Thymus (tissue), 11 donors: ENCODE data around the gene GPN3. TPM values are rescaled to one million over a fixed set of nuclear protein-coding genes. Genes with fewer than 3 reads are reported as not detected.
"Not testable (repeated sequence)": the region's sequence is repeated elsewhere in the genome, so short reads cannot be mapped to it uniquely, and the experiment has no call there.

Experiments used
- DNase-seq, 9 donors: peaks; one replicate each; pipeline ENCODE4 v3.0.0-alpha.2; 2013; ENCODE audit warnings: low spot score in 9 of 9, low read depth in 6 of 9, missing footprints in 1 of 9
- H3K27ac ChIP-seq, 2 donors: one replicate each; pipeline ENCODE4 v1.5.1; 2013; ENCODE audit warnings: control low read depth in 1 of 2, low read depth in 1 of 2, low read length in 1 of 2, mild to moderate bottlenecking in 1 of 2, moderate library complexity in 1 of 2
- H3K27me3 ChIP-seq, 2 donors: one replicate each; pipeline ENCODE4 v1.5.1; 2013; ENCODE audit warnings: low read length in 1 of 2; ENCODE audit not compliant: control insufficient read depth in 2 of 2, insufficient read depth in 1 of 2
- H3K36me3 ChIP-seq, 2 donors: one replicate each; pipeline ENCODE4 v1.5.1; 2013; ENCODE audit warnings: low read length in 1 of 2, mild to moderate bottlenecking in 1 of 2, moderate library complexity in 1 of 2; ENCODE audit not compliant: control insufficient read depth in 2 of 2, insufficient read depth in 2 of 2
- H3K4me1 ChIP-seq, 2 donors: one replicate each; pipeline ENCODE4 v1.5.1; 2013; ENCODE audit warnings: low read length in 2 of 2; ENCODE audit not compliant: control insufficient read depth in 2 of 2, insufficient read depth in 2 of 2
- H3K4me3 ChIP-seq, 2 donors: one replicate each; pipeline ENCODE4 v1.5.1; 2013; ENCODE audit warnings: low read length in 2 of 2, control low read depth in 1 of 2, mild to moderate bottlenecking in 1 of 2
- H3K9me3 ChIP-seq, 2 donors: one replicate each; pipeline ENCODE4 v1.5.1; 2013; ENCODE audit warnings: low read length in 1 of 2, mild to moderate bottlenecking in 1 of 2; ENCODE audit not compliant: control insufficient read depth in 2 of 2, insufficient read depth in 1 of 2
- WGBS: extraction: QIAGEN DNeasy Blood & Tissue Kit; methylation state at CpG from one replicate; pipeline ENCODE4 v1.1.7; 2013; 5-methylcytosine and 5-hydroxymethylcytosine counted together
- polyA plus RNA-seq: library from polyadenylated mRNA; stranded (reverse); fragments of 200-250 nt; gene quantifications from one replicate; pipeline ENCODE4 v1.2.3, GENCODE V29; 2013
- total RNA-seq: library from RNA; stranded (reverse); fragments of 120-200 nt; gene quantifications from one replicate; pipeline ENCODE4 v1.2.4, GENCODE V29; 2013
- donor health status: healthy.

GPN3 gene
- total and polyA plus RNA-seq, 2 donors: 21.9 to 25.1 TPM

DNA sequence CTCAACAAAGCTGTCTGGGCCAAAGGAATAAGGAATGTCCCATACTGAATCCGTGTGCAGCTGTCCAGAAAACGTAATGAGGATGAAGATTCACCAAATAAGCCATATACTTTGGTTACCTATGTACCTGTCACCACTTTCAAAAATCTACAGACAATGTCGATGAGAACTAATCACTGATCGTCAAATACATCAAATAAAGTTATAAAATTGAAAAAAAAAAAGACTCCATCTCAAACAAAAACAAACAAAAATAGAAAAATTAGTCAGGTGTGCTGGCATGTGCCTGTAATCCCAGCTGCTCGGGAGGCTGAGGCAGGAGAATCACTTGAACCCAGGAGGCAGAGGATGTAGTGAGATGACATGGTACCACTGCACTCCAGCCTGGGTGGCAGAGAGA is 6.9 kb downstream of the GPN3 start:
- 98% methylated on average over 5 of the region's 5 CpGs for WGBS
- H3K4me3 ChIP-seq, DNase-seq, H3K4me1 ChIP-seq, H3K9me3 ChIP-seq, H3K27ac ChIP-seq, H3K27me3 ChIP-seq: not testable (repeated sequence)
- peaks cover 14 to 38% of the 10 kb centered on the region in 2 donors for H3K36me3 ChIP-seq

DNA sequence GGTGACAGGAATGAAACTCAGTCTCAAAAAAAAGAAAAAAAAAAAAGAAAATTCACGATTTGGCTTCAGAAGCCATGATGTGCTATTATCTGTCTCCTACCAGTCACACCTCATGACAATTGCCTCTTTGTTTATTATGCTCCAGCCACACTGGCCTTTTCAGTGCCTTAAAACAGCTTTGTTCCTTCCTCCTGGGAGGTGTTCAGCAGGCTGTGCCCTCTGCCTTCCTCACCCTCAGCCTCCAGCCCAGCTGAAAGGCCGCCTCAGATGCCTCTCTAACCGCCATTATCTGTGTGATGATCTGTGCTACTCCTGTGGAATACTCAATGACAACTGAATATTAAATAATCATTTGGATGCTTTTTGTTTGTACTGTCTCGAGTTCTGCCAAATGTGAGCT is 9.3 kb downstream of the GPN3 start:
- H3K36me3 ChIP-seq: peaks cover 15 to 39% of the 10 kb centered on the region in 2 donors
- no peaks in the 10 kb centered on the region for H3K27me3 ChIP-seq
- no peaks in the 10 kb centered on the region for H3K9me3 ChIP-seq
- no peak overlapping the region for H3K27ac ChIP-seq
- WGBS: 97% methylated on average over 4 of the region's 4 CpGs
- no peak for DNase-seq
- H3K4me3 ChIP-seq: no peak overlapping the region
- no peaks in the 10 kb centered on the region for H3K4me1 ChIP-seq

DNA sequence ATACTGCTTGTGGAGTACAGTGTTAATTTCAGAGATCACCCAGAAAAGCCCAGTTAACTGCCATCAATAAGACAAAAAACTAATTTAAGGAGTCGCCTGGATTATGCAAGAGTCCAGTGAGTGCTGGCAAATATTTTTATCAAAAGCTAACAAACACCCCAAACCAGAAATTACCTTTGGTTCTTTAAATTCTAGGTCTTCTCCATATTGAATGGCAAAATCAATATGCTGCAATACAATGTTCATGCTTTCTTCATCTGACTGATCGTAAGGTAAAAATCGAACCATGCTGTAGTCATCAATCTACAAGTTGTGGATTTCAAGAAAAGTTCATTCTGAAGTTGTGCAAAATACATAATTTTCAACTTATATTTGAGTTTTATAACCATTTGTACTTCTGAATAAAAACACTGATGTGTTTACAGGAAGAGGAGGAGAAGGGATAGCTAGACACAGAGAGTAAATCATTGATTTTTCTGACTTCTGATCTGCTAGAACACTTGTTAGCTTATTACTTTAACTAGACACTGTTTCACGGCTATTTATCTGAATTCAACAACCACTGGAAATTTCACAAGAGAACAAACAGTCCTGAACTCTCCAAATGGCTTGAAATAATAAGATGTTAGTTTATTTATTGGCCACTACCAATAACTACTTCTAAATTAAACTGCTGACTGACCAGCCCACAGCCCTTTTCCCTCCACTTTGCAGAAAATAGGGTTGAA is 14.3 kb downstream of the GPN3 start:
- DNase-seq: no peak
- Histone ChIP-seq H3K4me1 (peaks cover 5 to 12% of the 10 kb centered on the region in 2 donors), H3K27me3 (no peaks in the 10 kb centered on the region), H3K4me3 (no peak overlapping the region), H3K9me3 (no peaks in the 10 kb centered on the region), H3K36me3 (peaks cover 7 to 27% of the 10 kb centered on the region in 2 donors), H3K27ac (no peak overlapping the region)
- WGBS: 98% methylated on average over 4 of the region's 4 CpGs

DNA sequence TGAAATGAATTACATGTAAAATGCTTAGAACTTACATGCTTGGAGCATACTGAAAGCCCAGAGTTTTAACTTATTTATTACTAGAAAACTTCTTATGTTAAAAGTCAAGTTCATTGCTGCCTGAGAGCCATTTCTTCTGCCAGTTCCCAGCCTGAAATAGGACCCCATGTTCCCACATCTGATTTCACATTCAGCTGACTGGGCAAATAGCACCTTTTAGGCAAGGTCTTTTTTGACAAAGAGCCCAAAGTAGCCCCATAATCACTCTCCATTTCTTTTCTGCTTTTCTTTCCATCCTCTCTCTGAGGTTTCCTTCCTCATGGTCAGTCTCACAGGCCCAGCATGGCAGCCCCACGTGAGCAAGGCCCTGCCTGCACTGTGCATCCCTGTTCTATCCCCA is 16.8 kb downstream of the GPN3 start:
- Histone ChIP-seq H3K27me3 (no peaks in the 10 kb centered on the region), H3K36me3 (peaks cover 7 to 28% of the 10 kb centered on the region in 2 donors), H3K4me3 (no peak overlapping the region), H3K4me1 (peaks cover 10 to 19% of the 10 kb centered on the region in 2 donors), H3K9me3 (no peaks in the 10 kb centered on the region), H3K27ac (no peak overlapping the region)
- no peak for DNase-seq
- WGBS: 96% methylated on average over 1 of the region's 1 CpG

DNA sequence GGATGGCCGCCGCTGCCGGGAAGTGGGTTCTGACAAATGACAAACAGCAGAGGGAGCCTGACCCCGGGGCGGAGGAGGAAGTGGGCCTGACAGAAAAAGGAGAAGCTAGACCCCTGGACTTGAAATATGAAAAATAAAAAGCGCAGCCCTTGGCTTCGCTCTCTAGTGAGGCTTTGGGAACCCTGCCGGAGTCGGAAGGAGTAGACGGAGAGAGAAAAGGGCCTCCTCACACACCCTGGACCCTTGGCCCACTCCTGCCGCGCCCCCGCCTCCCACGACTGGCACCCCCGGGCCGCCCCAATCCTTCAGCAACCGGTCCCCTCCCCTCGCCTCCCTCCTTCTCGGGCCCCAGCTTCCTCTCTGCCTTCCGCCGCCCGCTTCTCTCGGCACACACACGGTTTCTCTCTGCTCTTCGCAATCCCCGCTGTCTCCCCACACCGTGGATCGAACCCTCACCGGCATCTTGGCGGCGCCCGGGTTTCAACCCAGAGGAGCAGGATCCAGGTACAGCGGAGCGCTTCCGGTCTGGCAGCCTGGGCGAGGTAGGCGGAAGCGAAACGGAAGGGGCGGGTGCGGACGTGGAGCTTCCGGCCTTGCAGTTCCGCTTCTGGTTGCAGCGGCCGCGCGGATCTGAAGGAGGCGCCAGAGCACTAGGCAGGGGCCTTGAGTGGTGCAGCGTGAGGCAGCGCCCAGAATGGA is 18.1 kb downstream of the GPN3 start, which contains the start of gene ARPC3:
ARPC3 (minus strand) TSS at position 539 of the 699 bp plus-strand sequence; CDS start at position 462, 77 bp downstream.
- under 1% methylated on average over 51 of the region's 51 CpGs for WGBS
- peaks cover 10 to 19% of the 10 kb centered on the region in 2 donors for H3K4me1 ChIP-seq
- peak within 1 kb of the TSS; percentile 97 to 98 for H3K27ac ChIP-seq
- H3K9me3 ChIP-seq: no peaks in the 10 kb centered on the region
- peak; percentile 85 to 98 (median 93) for DNase-seq
- no peaks in the 10 kb centered on the region for H3K27me3 ChIP-seq
- H3K36me3 ChIP-seq: peaks cover 0 to 33% of the 10 kb centered on the region in 2 donors
- H3K4me3 ChIP-seq: peak within 1 kb of the TSS; percentile 86 to 95

DNA sequence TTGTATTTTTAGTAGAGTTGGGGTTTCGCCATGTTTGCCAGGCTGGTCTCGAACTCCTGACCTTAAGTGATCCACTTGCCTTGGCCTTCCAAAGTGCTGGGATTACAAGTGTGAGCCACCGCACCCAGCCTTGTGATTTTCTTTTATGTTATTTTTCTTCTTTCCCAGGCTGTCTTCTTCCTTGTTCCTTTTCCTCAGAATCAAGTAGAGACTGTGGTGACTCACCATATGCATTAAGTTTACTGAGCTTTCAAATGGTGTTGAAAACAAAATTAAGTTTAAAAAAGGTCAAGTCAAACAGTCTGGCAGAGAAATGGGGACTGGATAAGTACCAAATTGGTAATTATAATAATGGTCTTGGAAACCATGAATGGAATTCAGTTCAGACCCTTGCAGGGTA is 23.6 kb downstream of the GPN3 start:
- H3K36me3 ChIP-seq: peaks cover 29 to 57% of the 10 kb centered on the region in 2 donors
- WGBS: 98% methylated on average over 3 of the region's 3 CpGs
- DNase-seq: no peak
- H3K9me3 ChIP-seq: no peaks in the 10 kb centered on the region
- peaks cover 10 to 14% of the 10 kb centered on the region in 2 donors for H3K4me1 ChIP-seq
- no peak overlapping the region for H3K4me3 ChIP-seq
- no peak overlapping the region for H3K27ac ChIP-seq
- H3K27me3 ChIP-seq: no peaks in the 10 kb centered on the region

DNA sequence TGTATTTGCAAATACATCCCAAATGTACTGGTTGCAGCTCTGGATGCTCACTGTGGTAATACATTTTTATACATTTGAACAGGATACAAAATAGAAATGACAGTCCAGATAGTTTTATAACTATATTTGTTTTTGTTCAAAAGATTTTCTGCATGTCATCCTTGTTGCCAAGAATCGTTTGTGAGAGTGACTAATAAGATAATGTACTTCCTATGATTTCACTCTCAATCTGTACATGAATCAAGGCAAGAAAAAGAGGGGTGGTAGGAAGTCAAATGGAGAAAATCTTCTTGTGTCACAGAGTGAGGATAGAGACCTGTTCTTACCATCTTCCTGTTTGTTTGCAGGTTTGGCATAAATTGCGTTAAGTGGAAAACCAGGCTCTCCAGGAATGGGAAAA is 31.8 kb downstream of the GPN3 start:
- Histone ChIP-seq H3K9me3 (no peaks in the 10 kb centered on the region), H3K36me3 (peaks cover 36 to 55% of the 10 kb centered on the region in 2 donors), H3K4me3 (no peak overlapping the region), H3K27me3 (no peaks in the 10 kb centered on the region), H3K27ac (no peak overlapping the region), H3K4me1 (peaks cover 0 to 2% of the 10 kb centered on the region in 2 donors)
- WGBS: 86% methylated on average over 2 of the region's 2 CpGs
- no peak for DNase-seq

DNA sequence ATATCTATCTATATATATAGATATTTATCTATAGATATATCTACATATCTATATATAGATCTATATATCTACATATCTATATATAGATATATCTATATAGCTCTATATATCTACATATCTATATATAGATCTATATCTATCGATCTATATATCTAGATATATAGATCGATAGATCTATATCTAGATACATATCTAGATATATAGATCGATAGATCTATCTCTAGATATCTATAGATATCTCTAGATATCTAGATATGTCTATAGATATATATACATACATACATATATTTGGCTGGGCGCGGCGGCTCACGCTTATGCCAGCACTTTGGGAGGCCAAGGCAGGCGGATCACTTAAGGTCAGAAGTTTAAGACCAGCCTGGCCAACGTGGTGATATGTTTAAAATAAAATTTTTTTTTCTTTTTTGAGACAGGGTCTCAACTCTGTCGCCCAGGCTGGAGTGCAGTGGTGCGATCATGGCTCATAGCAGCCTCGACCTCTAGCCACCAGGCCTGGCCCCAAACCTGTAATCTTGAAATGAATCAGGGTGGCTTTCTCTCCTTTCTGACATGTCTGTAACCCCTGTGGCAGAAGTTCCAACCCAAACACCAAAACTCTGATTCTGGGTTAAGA is 36.0 kb downstream of the GPN3 start:
- no peaks in the 10 kb centered on the region for H3K9me3 ChIP-seq
- 90% methylated on average over 12 of the region's 12 CpGs for WGBS
- peak overlapping the region; percentile 46 to 55 for H3K4me3 ChIP-seq
- peaks cover 0 to 2% of the 10 kb centered on the region in 2 donors for H3K4me1 ChIP-seq
- H3K27ac ChIP-seq: no peak overlapping the region
- H3K36me3 ChIP-seq: peaks cover 6 to 24% of the 10 kb centered on the region in 2 donors
- no peaks in the 10 kb centered on the region for H3K27me3 ChIP-seq
- DNase-seq: no peak

DNA sequence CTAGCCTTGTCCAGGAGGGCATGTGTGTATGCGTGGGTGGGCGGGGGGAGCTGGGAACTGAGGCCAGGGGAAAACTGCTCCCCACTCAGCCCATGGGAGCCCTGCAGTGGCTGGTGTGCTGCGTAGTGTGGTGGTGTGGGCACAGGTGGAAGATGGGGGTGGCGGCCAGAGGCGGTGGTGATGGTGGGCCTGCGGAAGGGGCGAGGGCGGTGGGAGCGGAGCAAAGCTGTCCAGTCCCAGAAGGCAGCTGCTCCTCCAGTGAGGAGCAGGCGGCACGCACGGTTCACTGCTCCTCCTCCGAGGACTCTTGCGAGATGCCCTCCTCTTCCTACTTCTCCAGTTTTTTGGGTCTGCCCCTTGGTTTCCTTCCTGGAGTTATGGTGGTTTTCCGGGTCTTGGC is 38.4 kb downstream of the GPN3 start:
- not testable (repeated sequence) for H3K27me3 ChIP-seq, H3K36me3 ChIP-seq, H3K9me3 ChIP-seq, H3K27ac ChIP-seq, H3K4me3 ChIP-seq, DNase-seq, H3K4me1 ChIP-seq
- WGBS: 99% methylated on average over 15 of the region's 15 CpGs
